ENCODE data around the gene ABCC5.

Gene ABCC5

GRCh38 chr3:183975981-183976662, 41.6 kb downstream of the ABCC5 start:
- DNase-seq (ENCODE audit: low read depth), result no peak

- no peak for DNase-seq (ENCODE audit: low read depth)
These were observed 48.9 kb downstream of the ABCC5 start for GRCh38 chr3:183968666-183969245.

- no peak for DNase-seq (ENCODE audit: low read depth)
These were observed 50.0 kb downstream of the ABCC5 start for GRCh38 chr3:183967693-183968092.

- no peak for DNase-seq (ENCODE audit: low read depth)
These were observed 51.3 kb downstream of the ABCC5 start for GRCh38 chr3:183966361-183966791.

- no peak for DNase-seq (ENCODE audit: low read depth)
These were observed 54.9 kb downstream of the ABCC5 start for GRCh38 chr3:183962807-183963206.

GRCh38 chr3:183959214-183959613, 58.5 kb downstream of the ABCC5 start:
- no peak for DNase-seq (ENCODE audit: low read depth)

- no peak for DNase-seq (ENCODE audit: low read depth)
These were observed 58.9 kb downstream of the ABCC5 start for GRCh38 chr3:183958775-183959174.

- no peak for DNase-seq (ENCODE audit: low read depth)
These were observed 59.5 kb downstream of the ABCC5 start for GRCh38 chr3:183958226-183958625.

- no peak for DNase-seq (ENCODE audit: low read depth)
These were observed 62.8 kb downstream of the ABCC5 start for GRCh38 chr3:183954875-183955274.

- DNase-seq (ENCODE audit: low read depth), result no peak
These were observed 64.1 kb downstream of the ABCC5 start for GRCh38 chr3:183953471-183954070.

GRCh38 chr3:183951459-183951858, 66.2 kb downstream of the ABCC5 start:
- no peak for DNase-seq (ENCODE audit: low read depth)

GRCh38 chr3:183949690-183950089, 68.0 kb downstream of the ABCC5 start:
- no peak for DNase-seq (ENCODE audit: low read depth)

GRCh38 chr3:183946037-183946436, 71.6 kb downstream of the ABCC5 start:
- no peak for DNase-seq (ENCODE audit: low read depth)

GRCh38 chr3:183944775-183945174, 72.9 kb downstream of the ABCC5 start:
- DNase-seq (ENCODE audit: low read depth), result no peak

GRCh38 chr3:183943739-183944138, 73.9 kb downstream of the ABCC5 start:
- DNase-seq (ENCODE audit: low read depth), result no peak

- no peak for DNase-seq (ENCODE audit: low read depth)
These were observed 76.5 kb downstream of the ABCC5 start for GRCh38 chr3:183941216-183941615.

GRCh38 chr3:183937601-183938286, 79.9 kb downstream of the ABCC5 start:
- DNase-seq (ENCODE audit: low read depth), result no peak

- DNase-seq (ENCODE audit: low read depth), result no peak
These were observed 84.5 kb downstream of the ABCC5 start for GRCh38 chr3:183933160-183933559.

- no peak for DNase-seq (ENCODE audit: low read depth)
These were observed 85.8 kb downstream of the ABCC5 start for GRCh38 chr3:183931881-183932280.

- no peak for DNase-seq (ENCODE audit: low read depth)
These were observed 87.6 kb downstream of the ABCC5 start for GRCh38 chr3:183930086-183930485.

GRCh38 chr3:183927059-183927458, 90.6 kb downstream of the ABCC5 start:
- no peak for DNase-seq (ENCODE audit: low read depth)

- no peak for DNase-seq (ENCODE audit: low read depth)
These were observed 92.7 kb downstream of the ABCC5 start for GRCh38 chr3:183924956-183925355.

GRCh38 chr3:183924543-183924942, 93.1 kb downstream of the ABCC5 start:
- DNase-seq (ENCODE audit: low read depth), result no peak

Data from stimulated activated CD8-positive, alpha-beta memory T cell treated with anti-CD3 and anti-CD28 coated beads, Interleukin-12 subunit alpha, Interleukin-12 subunit beta, amount 100 ng/mL, for 4 hours (primary cell).